AG09309 (cell line): ENCODE results near the gene CBR4.
"Not testable (repeated sequence)": the region's sequence is repeated elsewhere in the genome, so short reads cannot be mapped to it uniquely, and the experiment has no call there.

Experiments used
- DNase-seq: peaks from one replicate; pipeline ENCODE4 v3.0.0-alpha.2; 2010; ENCODE audit warnings: low read depth
- H3K4me3 ChIP-seq: 2 replicates; pipeline ENCODE4 v1.5.1; 2011; ENCODE audit warnings: mild to moderate bottlenecking, low read depth, low read length, moderate library complexity; ENCODE audit not compliant: control insufficient read depth
- CTCF ChIP-seq: IDR thresholded peaks from 2 replicates; pipeline ENCODE4 v1.5.1; 2011; ENCODE audit warnings: mild to moderate bottlenecking, low read depth, low read length, inconsistent platforms; ENCODE audit not compliant: insufficient read depth, control insufficient read depth; ENCODE audit errors: missing control alignments

CBR4 gene

GRCh38 chr4:169042608-169043007 is 32.6 kb upstream of the CBR4 start:
- no peak overlapping the region for H3K4me3 ChIP-seq

GRCh38 chr4:169040559-169041261 is 30.7 kb upstream of the CBR4 start:
- no peak for DNase-seq
- no peak for TF ChIP-seq CTCF
- no peak overlapping the region for H3K4me3 ChIP-seq

More at GRCh38 chr4:169042608-169043007, 32.6 kb upstream of the CBR4 start:
- TF ChIP-seq CTCF: no peak
- DNase-seq: no peak

GRCh38 chr4:169039251-169039954 is 29.3 kb upstream of the CBR4 start:
- DNase-seq: no peak
- no peak for TF ChIP-seq CTCF
- H3K4me3 ChIP-seq: no peak overlapping the region

GRCh38 chr4:169037506-169037905 is 27.5 kb upstream of the CBR4 start:
- TF ChIP-seq CTCF: no peak
- no peak for DNase-seq
- no peak overlapping the region for H3K4me3 ChIP-seq

GRCh38 chr4:169035871-169036620 is 26.0 kb upstream of the CBR4 start:
- not testable (repeated sequence) for DNase-seq, H3K4me3 ChIP-seq

GRCh38 chr4:169033660-169034059 is 23.6 kb upstream of the CBR4 start:
- H3K4me3 ChIP-seq: no peak overlapping the region
- no peak for TF ChIP-seq CTCF
- no peak for DNase-seq
